GM12801 (cell line): ENCODE measurements around the gene IRGC.

Source experiments
- TF ChIP-seq, protein P1 (sequence below): IDR thresholded peaks from one replicate; pipeline ENCODE4 v1.5.1; 2011; ENCODE audit warnings: control low read depth; ENCODE audit not compliant: insufficient read length; ENCODE audit errors: extremely low read depth

The IRGC gene

DNA sequence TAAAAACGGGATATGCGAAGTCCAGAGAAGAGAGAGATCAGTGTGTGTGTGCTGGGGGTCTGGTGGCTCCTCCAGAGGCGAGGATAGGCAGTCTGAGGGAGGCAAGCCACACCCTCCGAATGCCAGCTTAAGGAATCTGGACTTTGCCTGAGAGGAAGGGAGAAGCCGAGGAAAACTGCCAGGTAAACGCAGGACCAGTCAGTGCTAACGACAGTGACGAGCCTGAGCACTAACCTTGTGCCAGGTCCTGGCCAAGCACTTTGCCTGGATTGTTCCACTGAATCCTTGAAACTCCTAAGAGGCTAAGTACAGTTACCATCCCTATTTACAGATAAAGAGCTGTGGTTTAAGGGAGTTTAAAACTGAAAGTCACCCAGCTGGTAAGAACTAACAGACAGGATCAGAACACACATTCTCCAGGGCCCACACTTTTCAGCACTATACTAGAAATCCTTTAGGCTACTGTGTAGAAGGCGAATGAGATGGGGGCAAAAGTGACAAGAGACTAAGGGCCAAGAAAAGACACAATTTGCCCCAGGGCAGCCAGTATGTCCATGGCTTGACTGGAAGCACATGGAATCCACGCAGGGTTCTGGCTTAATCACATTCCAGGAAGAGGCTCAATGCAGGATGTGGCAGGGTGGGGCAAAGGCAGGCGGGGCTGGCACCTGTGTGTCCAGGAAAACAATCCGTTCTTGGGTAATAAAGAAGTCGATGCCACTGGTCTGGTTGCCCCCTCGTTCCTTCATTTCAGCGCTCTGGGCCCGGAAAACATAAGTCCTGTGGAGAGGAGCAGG, 23.8 kb downstream of the IRGC start:
- TF ChIP-seq, protein P1, sequence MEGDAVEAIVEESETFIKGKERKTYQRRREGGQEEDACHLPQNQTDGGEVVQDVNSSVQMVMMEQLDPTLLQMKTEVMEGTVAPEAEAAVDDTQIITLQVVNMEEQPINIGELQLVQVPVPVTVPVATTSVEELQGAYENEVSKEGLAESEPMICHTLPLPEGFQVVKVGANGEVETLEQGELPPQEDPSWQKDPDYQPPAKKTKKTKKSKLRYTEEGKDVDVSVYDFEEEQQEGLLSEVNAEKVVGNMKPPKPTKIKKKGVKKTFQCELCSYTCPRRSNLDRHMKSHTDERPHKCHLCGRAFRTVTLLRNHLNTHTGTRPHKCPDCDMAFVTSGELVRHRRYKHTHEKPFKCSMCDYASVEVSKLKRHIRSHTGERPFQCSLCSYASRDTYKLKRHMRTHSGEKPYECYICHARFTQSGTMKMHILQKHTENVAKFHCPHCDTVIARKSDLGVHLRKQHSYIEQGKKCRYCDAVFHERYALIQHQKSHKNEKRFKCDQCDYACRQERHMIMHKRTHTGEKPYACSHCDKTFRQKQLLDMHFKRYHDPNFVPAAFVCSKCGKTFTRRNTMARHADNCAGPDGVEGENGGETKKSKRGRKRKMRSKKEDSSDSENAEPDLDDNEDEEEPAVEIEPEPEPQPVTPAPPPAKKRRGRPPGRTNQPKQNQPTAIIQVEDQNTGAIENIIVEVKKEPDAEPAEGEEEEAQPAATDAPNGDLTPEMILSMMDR = no peak

- TF ChIP-seq, protein P1 = no peak
These were observed 25.4 kb downstream of the IRGC start for GRCh38 chr19:43741075-43741825.

DNA sequence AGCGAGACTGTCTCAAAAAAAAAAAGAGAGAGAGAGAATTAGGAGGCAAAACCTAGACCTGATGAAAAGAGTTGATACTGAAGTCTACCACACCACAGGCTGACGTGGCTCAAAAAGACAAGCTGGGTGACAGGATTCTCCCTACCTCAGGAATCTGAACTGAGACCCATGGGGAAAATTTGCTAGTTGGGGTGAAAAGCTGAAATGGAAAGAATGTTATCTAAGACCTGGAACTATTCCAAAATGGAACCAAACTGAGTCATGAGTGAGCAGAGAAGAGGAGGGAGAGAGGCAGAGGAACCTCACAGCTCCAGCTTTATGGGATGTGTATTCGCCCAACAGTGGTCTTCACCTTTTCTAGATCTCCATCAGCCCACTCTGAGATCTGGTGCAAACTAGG, 27.2 kb downstream of the IRGC start:
- TF ChIP-seq, protein P1 = no peak

- TF ChIP-seq, protein P1 = no peak
These were observed 31.8 kb downstream of the IRGC start for GRCh38 chr19:43747557-43748204.

DNA sequence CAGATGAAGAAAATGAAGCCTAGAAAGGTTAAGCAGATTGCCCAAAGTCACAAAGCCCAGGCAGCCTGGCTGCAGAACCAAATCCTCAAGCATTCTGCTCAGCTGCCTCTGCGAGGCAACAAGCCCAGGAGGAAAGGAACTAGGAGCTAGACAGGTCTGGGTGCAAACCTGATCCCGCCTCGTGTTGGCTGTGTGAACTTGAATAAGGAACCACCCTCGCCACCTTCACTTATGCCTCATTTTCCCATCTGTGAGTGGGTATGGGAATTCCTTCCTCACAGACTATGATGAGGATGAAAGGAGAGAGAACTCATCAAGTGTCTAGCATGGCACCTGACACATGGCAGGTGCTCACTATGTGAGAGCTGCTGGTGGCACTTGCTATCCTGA, 32.3 kb downstream of the IRGC start:
- TF ChIP-seq, protein P1 = no peak

DNA sequence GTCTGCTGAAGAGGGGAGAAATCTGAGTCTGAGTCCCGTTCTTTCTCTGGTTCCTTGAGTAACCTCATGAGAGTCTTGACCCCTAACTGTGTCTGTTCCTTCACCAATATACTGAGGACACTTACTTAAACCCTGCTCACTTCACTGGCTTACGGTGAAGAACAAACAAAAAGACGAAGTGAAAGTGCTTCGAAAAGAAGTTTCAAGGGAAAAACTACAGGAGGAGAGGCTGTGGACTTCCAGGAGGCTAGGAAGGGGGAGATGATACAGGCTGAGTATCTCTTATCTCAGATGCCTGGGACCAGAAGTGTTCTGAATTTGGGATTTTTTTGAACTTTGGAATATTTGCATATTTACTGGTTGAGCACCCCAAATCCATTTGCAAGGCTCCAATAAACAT, 32.8 kb downstream of the IRGC start:
- TF ChIP-seq, protein P1 = no peak

- TF ChIP-seq, protein P1 = no peak
These were observed 33.3 kb downstream of the IRGC start for GRCh38 chr19:43749152-43749551.
